Suprapubic skin (tissue), 4 donors: ENCODE results near the gene FRAT2.

Experiments
- EP300 ChIP-seq: sonication (generic); formaldehyde crosslinking; IDR thresholded peaks from one replicate; pipeline ENCODE4 v1.6.1; 2017; ENCODE audit warnings: antibody characterized with exemption
- POLR2A ChIP-seq, 2 donors: fragments of 450-650 bp; IDR thresholded peaks; one replicate each; pipeline ENCODE4 v1.6.1; 2017; ENCODE audit warnings: antibody characterized with exemption in 2 of 2, mild to moderate bottlenecking in 2 of 2, moderate library complexity in 2 of 2
- POLR2AphosphoS5 ChIP-seq, 3 donors: sonication (generic); formaldehyde crosslinking; IDR thresholded peaks; one replicate each; pipeline ENCODE4 v1.6.1; 2017; ENCODE audit warnings: antibody characterized with exemption in 3 of 3
- TF ChIP-seq, protein P1 (sequence below), 2 donors: fragments of 200-600 bp in 1 of 2; fragments of 450-650 bp in 1 of 2; sonication (generic) in 1 of 2; IDR thresholded peaks; one replicate each; pipeline ENCODE4 v1.5.1; 2016 to 2019; ENCODE audit warnings: antibody characterized with exemption in 2 of 2, mild to moderate bottlenecking in 1 of 2, moderate library complexity in 1 of 2

- TF ChIP-seq POLR2AphosphoS5 (IDR thresholded peaks at IDR 0.05) (no peak), POLR2A (IDR thresholded peaks at IDR 0.05) (no peak), EP300 (no peak)
- TF ChIP-seq, protein P1, sequence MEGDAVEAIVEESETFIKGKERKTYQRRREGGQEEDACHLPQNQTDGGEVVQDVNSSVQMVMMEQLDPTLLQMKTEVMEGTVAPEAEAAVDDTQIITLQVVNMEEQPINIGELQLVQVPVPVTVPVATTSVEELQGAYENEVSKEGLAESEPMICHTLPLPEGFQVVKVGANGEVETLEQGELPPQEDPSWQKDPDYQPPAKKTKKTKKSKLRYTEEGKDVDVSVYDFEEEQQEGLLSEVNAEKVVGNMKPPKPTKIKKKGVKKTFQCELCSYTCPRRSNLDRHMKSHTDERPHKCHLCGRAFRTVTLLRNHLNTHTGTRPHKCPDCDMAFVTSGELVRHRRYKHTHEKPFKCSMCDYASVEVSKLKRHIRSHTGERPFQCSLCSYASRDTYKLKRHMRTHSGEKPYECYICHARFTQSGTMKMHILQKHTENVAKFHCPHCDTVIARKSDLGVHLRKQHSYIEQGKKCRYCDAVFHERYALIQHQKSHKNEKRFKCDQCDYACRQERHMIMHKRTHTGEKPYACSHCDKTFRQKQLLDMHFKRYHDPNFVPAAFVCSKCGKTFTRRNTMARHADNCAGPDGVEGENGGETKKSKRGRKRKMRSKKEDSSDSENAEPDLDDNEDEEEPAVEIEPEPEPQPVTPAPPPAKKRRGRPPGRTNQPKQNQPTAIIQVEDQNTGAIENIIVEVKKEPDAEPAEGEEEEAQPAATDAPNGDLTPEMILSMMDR (IDR thresholded peaks at IDR 0.05), result no peak
These were observed 6.9 kb downstream of the FRAT2 start for GRCh38 chr10:97327348-97328294.
